Colon (tissue), 2 donors: ENCODE data around the gene B4GALNT4.
"Not testable (repeated sequence)": the region's sequence is repeated elsewhere in the genome, so short reads cannot be mapped to it uniquely, and the experiment has no call there.

Experiments
- FAIRE-seq: peaks from 2 replicates; lab custom pipeline; 2012; peaks lifted over from hg19 to GRCh38; lab: Jason Lieb, UNC
- donor health status: control.
- donor health status: control.

B4GALNT4 gene

DNA sequence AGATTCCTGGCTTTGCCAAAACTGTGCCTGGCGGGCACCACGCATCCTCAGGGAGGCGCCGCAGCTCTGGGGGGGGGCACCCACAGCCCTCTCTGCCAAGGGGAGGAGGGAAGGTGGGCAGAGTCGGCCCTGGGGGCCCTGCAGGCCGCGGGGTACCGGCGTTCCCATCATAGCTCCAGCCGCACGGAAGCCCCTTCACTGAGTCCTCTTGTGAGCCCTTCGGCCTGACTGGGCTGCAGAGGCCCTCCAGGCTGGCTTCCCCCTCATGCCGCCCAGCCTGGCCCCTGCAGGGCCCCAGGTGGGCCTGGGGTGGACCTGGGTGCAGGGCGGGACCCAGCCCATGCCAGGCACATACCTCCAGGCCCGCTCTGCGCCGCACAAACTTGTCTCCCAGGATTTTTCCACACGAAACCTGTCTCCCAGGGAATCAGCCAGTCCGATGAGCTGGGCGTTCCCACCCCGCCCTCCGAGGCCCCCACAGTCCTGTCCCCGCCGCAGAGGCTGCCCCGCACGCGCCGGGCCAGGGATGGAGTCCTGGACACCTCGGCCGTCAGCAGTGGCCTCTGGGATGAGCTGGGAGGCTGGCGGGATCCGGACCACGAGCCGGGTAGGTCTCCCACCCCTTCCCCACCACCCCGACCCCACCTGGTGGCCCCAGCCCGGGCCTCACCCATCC lies 22.9 kb downstream of the B4GALNT4 start:
- no peak for FAIRE-seq

DNA sequence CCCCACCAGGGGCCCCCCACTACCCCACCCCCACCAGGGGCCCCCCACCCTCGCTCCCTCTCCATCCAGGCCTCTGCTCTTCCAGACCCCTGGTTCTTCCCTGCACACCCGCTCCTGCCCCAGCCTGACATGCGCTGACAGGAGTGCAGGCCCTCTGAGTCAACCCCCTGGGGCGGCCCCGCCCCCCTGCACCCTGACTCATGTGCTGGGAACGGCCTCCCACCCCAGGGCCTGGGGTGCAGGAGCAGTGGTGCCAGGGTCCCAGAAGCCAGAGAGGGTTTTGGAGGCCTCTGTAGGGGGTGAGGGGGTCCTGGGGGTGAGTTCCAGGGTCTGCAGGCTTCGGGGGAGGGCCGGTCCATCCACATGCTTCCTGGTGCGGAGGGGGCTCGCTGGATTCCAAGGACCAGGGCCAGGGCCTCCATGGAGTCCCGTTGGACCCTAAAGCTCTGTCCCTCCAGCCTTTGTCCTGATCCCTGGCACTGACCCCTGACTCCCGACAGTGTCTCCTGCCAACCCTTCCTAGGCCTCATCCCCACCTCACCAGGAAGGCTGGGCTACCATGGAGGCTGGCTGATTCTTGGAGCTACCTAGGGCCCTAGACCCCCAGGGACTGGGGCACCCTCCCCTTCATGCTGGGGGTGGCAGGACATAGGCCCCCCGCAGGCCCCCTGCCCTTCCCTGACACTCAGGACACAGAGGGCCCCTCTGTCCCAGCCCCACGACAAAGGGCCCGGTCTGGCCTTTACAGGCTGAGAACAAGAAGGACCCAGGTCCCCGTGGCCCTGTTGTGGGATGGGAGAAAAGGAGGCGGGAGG lies 24.1 kb downstream of the B4GALNT4 start:
- no peak for FAIRE-seq

- FAIRE-seq, result no peak
These were observed 24.9 kb downstream of the B4GALNT4 start, which contains the start of gene PKP3 for GRCh38 chr11:394034-394857. PKP3 (plus strand) TSS chr11:394209; CDS start chr11:394293, 84 bp downstream.

- FAIRE-seq, result no peak
These were observed 25.8 kb downstream of the B4GALNT4 start for GRCh38 chr11:394858-395655.

- no peak for FAIRE-seq
These were observed 26.6 kb downstream of the B4GALNT4 start for GRCh38 chr11:395866-396265.

DNA sequence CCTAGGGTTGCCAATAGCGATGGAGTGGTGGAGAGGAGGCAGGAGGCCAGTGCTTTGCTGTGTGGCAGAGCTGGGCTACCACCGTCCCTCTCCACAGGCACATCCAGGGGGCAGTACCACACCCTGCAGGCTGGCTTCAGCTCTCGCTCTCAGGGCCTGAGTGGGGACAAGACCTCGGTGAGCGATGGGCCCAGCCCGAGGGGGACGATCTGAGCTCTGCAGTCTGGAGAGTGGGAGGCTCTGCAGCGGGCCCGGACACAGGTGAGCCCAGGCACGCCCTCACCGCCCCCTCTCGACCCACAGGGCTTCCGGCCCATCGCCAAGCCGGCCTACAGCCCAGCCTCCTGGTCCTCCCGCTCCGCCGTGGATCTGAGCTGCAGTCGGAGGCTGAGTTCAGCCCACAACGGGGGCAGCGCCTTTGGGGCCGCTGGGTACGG lies 27.2 kb downstream of the B4GALNT4 start:
- no peak for FAIRE-seq

DNA sequence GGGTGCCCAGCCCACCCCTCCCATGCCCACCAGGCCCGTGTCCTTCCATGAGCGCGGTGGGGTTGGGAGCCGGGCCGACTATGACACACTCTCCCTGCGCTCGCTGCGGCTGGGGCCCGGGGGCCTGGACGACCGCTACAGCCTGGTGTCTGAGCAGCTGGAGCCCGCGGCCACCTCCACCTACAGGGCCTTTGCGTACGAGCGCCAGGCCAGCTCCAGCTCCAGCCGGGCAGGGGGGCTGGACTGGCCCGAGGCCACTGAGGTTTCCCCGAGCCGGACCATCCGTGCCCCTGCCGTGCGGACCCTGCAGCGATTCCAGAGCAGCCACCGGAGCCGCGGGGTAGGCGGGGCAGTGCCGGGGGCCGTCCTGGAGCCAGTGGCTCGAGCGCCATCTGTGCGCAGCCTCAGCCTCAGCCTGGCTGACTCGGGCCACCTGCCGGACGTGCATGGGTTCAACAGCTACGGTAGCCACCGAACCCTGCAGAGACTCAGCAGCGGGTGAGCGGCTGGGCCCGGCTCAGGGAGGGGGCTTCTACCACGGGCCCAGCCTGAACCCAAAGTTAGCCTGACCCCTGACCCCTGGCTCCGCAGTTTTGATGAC lies 27.7 kb downstream of the B4GALNT4 start:
- no peak for FAIRE-seq

DNA sequence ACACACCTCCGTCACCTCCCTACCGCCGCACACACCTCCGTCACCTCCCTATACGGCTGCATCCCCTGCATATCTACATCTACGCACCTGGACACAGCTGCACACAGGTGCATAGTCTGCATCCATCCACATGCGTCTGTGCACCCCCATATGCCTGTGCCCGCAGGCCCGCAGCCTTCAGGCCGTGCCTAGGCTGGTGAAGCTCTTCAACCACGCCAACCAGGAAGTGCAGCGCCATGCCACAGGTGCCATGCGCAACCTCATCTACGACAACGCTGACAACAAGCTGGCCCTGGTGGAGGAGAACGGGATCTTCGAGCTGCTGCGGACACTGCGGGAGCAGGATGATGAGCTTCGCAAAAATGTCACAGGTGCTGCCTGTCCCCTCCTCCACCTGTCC lies 29.5 kb downstream of the B4GALNT4 start:
- no peak for FAIRE-seq

- FAIRE-seq, result no peak
These were observed 30.5 kb downstream of the B4GALNT4 start for GRCh38 chr11:399731-400211.

- FAIRE-seq, result no peak
These were observed 31.0 kb downstream of the B4GALNT4 start for GRCh38 chr11:400241-400689.

GRCh38 chr11:401196-401595 lies 31.9 kb downstream of the B4GALNT4 start:
- FAIRE-seq, result not testable (repeated sequence)

DNA sequence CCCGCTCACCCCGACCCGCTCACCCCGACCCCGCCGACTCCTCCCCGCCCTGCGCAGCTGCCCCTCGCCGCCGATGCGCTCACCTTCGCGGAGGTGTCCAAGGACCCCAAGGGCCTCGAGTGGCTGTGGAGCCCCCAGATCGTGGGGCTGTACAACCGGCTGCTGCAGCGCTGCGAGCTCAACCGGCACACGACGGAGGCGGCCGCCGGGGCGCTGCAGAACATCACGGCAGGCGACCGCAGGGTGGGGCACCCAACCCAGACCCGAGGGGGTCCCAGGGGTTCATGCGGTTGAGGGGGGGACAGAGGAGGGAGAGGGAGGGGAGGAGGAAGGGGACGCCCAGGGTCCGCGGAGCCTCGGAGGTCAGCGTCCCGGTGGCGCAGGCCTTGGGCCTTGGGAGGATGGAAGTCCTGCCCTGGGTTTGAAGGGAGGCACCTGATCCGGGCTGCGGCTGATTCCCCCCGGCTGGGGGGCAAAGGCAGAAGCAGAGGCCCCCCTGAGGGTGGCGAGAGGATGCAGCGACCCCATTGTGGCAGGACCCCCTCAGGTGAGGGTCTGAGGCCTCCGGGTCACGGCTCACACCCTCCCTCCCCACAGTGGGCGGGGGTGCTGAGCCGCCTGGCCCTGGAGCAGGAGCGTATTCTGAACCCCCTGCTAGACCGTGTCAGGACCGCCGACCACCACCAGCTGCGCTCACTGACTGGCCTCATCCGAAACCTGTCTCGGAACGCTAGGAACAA lies 33.9 kb downstream of the B4GALNT4 start:
- no peak for FAIRE-seq

GRCh38 chr11:403761-404431 lies 34.6 kb downstream of the B4GALNT4 start:
- no peak for FAIRE-seq

DNA sequence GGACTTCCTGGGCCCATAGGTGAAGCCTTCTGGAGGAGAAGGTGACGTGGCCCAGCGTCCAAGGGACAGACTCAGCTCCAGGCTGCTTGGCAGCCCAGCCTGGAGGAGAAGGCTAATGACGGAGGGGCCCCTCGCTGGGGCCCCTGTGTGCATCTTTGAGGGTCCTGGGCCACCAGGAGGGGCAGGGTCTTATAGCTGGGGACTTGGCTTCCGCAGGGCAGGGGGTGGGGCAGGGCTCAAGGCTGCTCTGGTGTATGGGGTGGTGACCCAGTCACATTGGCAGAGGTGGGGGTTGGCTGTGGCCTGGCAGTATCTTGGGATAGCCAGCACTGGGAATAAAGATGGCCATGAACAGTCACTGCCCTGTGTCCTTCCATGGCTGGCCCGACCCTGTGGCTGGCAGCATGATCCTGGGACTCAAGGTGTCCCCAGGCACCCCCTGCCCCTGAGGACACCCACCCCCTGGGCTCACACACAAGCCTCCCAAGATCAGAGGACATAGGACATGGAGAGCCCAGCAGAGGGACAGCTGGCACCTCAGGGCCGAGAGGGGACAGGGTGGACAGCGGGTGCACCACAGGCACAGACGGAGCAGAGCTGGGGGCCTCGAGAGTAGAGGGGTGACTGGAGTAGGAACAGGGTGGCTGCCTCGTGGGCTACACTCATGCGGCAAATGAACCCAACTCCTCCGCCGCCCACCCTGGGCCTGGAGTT lies 35.4 kb downstream of the B4GALNT4 start:
- FAIRE-seq, result no peak

GRCh38 chr11:405323-405953 lies 36.1 kb downstream of the B4GALNT4 start:
- FAIRE-seq, result no peak

DNA sequence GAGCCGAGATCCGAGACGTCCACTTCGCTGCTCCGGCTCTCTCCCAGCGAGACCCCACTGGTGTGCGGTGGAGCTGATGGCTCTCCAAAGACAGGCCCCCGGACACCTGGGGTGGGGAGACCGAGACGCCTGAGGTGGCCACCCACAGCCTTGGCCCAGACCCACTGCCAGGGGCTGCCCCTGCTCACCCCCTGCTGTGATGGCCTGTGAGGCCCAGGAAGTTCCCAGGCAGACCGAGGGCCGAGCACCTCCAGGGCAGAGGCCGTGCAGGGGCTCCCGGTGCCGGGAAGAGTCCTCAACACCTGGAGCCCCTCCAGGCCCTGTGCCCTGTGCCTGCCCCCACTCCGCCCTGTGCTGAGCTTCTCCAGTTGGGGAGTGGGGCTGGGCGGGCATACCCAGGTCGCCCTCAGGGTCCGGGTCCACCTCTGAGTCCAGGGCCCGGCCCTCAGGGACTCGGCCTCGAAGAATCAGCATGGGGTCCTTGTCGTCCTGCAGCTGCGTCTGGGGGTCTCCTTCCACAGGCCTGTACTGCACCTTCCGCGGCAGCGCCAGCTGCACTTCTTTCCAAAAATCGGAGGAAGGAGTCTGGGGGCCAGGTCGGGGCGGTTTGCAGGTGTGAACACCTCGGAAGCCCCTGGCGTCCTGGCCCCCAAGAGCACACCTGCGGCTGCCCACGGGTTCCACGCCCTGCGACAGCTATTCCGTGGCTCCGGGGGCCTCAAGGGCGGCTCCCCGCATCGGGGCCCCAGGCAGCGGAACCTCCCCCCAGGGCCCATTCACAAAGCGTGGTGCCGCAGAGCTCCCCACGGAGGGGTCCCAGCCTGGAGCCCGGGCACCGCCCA lies 36.9 kb downstream of the B4GALNT4 start:
- FAIRE-seq, result no peak

DNA sequence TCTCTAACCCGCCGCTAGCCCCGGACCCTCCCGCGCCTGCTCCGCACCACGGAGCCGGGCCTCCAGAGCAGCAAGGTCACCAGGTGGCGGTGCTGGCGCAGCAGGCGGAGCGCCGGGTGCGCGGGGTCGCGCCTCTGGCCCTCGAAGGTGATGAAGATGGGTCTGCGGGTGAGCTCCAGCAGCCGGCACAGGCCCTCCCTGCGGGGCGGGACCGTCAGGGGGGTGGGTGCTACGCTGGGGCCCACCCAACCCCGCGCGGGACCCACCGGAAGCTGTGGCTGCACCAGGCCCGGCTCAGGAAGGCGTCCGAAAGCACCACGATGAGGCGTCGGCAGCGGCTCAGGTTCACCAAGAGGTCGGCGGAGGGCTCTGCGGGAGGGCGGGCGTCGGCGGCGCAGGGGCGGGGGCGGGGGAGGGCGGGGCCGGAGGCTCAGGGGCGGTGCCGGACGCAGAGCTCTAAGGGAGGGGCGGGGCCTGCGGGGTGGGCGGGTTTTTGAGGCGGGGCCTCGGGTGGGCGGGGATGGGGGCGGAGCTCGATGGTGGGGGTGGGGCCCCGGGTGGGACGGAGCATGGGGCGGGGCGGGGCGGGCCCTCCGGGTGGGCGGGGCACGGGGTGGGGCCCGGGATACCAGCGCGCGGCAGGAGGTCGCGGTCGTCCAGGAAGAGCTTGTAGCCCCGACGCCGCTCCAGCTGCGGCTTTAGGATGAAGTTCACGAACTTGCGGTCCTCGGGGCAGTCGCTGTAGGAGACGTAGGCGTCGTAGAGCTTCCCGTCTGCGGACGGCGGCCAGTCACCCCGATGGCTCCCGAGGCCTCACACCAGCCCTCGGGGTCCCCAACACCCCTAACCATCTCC lies 37.7 kb downstream of the B4GALNT4 start:
- no peak for FAIRE-seq
